Peyer's patch (tissue), 4 donors: Measurements from ENCODE around the gene PANX3. TPM values are rescaled to one million over a fixed set of nuclear protein-coding genes. Genes with fewer than 3 reads are reported as not detected.

Source experiments
- DNase-seq, 3 donors: peaks; one replicate each; pipeline ENCODE4 v3.0.0-alpha.2; 2017 to 2019
- H3K27ac ChIP-seq, 4 donors: fragments of 200-600 bp; sonication (generic); one replicate each; pipeline ENCODE4 v1.5.1; 2016 to 2019
- H3K27me3 ChIP-seq, 2 donors: fragments of 200-600 bp; sonication (generic); one replicate each; pipeline ENCODE4 v1.5.1; 2019
- H3K36me3 ChIP-seq, 3 donors: fragments of 200-600 bp; sonication (generic); one replicate each; pipeline ENCODE4 v1.5.1; 2016 to 2019
- H3K4me1 ChIP-seq, 4 donors: fragments of 200-600 bp; sonication (generic); one replicate each; pipeline ENCODE4 v1.5.1; 2016 to 2019
- H3K4me3 ChIP-seq, 4 donors: fragments of 200-600 bp; sonication (generic); 1 replicate in 3 of 4; 2 replicates in 1 of 4; pipeline ENCODE4 v1.5.1; 2016 to 2019; ENCODE audit warnings: mild to moderate bottlenecking in 1 of 4
- H3K9me3 ChIP-seq, 4 donors: fragments of 200-600 bp; sonication (generic); one replicate each; pipeline ENCODE4 v1.5.1; 2016 to 2019; ENCODE audit warnings: mild to moderate bottlenecking in 1 of 4
- CTCF ChIP-seq, 6 experiments: fragments of 450-650 bp in 4 of 6; fragments of 200-600 bp in 2 of 6; sonication (generic) in 1 of 6; IDR thresholded peaks; one replicate each; pipeline ENCODE4 v1.5.1; 2017 to 2019; ENCODE audit warnings: antibody characterized with exemption in 6 of 6, mild to moderate bottlenecking in 3 of 6, moderate library complexity in 1 of 6
- POLR2A ChIP-seq, 2 donors: fragments of 450-650 bp; IDR thresholded peaks; one replicate each; pipeline ENCODE4 v1.5.1; 2017; ENCODE audit warnings: antibody characterized with exemption in 2 of 2, mild to moderate bottlenecking in 2 of 2, moderate library complexity in 2 of 2
- total RNA-seq, 4 donors: library from RNA; depleted of rRNA; stranded (reverse); fragments of >200 nt; gene quantifications; one replicate each; pipeline ENCODE4 v1.1.0, GENCODE V29; 2016

The PANX3 gene
- total RNA-seq, 4 donors from 2014 or later = not detected

GRCh38 chr11:124656774-124657630 is 45.8 kb downstream of the PANX3 start:
- Histone ChIP-seq H3K27me3 (no peaks in the 10 kb centered on the region), H3K4me3 (no peak overlapping the region), H3K36me3 (peaks cover 0 to 23% (median 0%) of the 10 kb centered on the region in 3 donors), H3K9me3 (no peaks in the 10 kb centered on the region), H3K27ac (no peak overlapping the region), H3K4me1 (no peaks in the 10 kb centered on the region)
- TF ChIP-seq CTCF (IDR thresholded peaks at IDR 0.05) (no peak), POLR2A (IDR thresholded peaks at IDR 0.05) (no peak)
- DNase-seq = no peak

GRCh38 chr11:124657904-124658303 is 46.7 kb downstream of the PANX3 start:
- Histone ChIP-seq H3K9me3 (no peaks in the 10 kb centered on the region), H3K36me3 (peaks cover 0 to 19% (median 0%) of the 10 kb centered on the region in 3 donors)

GRCh38 chr11:124658501-124658900 is 47.3 kb downstream of the PANX3 start:
- Histone ChIP-seq H3K27me3 (no peaks in the 10 kb centered on the region), H3K4me1 (no peaks in the 10 kb centered on the region), H3K36me3 (peaks cover 0 to 13% (median 0%) of the 10 kb centered on the region in 3 donors), H3K27ac (no peak overlapping the region), H3K9me3 (no peaks in the 10 kb centered on the region), H3K4me3 (no peak overlapping the region)
- no peak for DNase-seq
- TF ChIP-seq POLR2A (IDR thresholded peaks at IDR 0.05) (no peak), CTCF (IDR thresholded peaks at IDR 0.05) (no peak)

More at GRCh38 chr11:124657904-124658303, 46.7 kb downstream of the PANX3 start:
- Histone ChIP-seq H3K4me3 (no peak overlapping the region), H3K27ac (no peak overlapping the region), H3K27me3 (no peaks in the 10 kb centered on the region), H3K4me1 (no peaks in the 10 kb centered on the region)
- TF ChIP-seq CTCF (IDR thresholded peaks at IDR 0.05) = no peak
- TF ChIP-seq POLR2A (IDR thresholded peaks at IDR 0.05) = no peak
- DNase-seq = no peak

GRCh38 chr11:124658986-124659385 is 47.8 kb downstream of the PANX3 start:
- DNase-seq = no peak

GRCh38 chr11:124661553-124661952 is 50.3 kb downstream of the PANX3 start:
- TF ChIP-seq POLR2A (IDR thresholded peaks at IDR 0.05) = no peak
- no peak for TF ChIP-seq CTCF (IDR thresholded peaks at IDR 0.05)
- H3K36me3 ChIP-seq = peaks cover 0 to 37% (median 0%) of the 10 kb centered on the region in 3 donors
- no peaks in the 10 kb centered on the region for H3K4me1 ChIP-seq
- H3K9me3 ChIP-seq = no peaks in the 10 kb centered on the region
- no peaks in the 10 kb centered on the region for H3K27me3 ChIP-seq
- no peak for DNase-seq
- no peak overlapping the region for H3K27ac ChIP-seq
- no peak overlapping the region for H3K4me3 ChIP-seq

More at GRCh38 chr11:124658986-124659385, 47.8 kb downstream of the PANX3 start:
- Histone ChIP-seq H3K36me3 (peaks cover 0 to 14% (median 0%) of the 10 kb centered on the region in 3 donors), H3K4me1 (no peaks in the 10 kb centered on the region), H3K4me3 (no peak overlapping the region), H3K27me3 (no peaks in the 10 kb centered on the region), H3K9me3 (no peaks in the 10 kb centered on the region), H3K27ac (no peak overlapping the region)
- TF ChIP-seq CTCF (IDR thresholded peaks at IDR 0.05) (no peak), POLR2A (IDR thresholded peaks at IDR 0.05) (no peak)
